GM18508 (cell line): ENCODE data around the gene SETD3.

ENCODE experiments used
- ATAC-seq: cut with Tn5 transposase; IDR thresholded peaks from one replicate; pipeline ENCODE4 v1.9.1; 2021; ENCODE audit warnings: moderate number of reproducible peaks; ENCODE audit not compliant: insufficient read depth, unreplicated experiment

SETD3 gene

DNA sequence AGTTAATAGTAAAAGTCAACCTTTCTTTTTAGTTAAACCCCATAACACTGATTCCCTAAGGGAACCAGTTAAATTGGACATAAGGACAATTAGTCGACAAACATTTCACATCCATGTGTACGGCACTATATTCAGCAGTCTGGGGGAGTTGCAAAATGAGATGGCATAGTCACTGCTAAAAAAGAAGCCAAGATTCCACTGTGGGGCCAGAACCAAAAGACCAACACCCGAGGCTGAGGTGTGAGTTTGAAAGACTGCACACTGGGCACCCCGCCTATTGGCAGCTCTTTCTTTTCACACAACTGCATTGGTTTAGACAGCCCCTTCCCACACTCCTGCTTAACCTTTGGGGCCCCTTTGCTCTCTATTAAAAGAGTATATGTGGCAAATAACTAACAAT is 16.7 kb downstream of the SETD3 start:
- no peak for ATAC-seq

DNA sequence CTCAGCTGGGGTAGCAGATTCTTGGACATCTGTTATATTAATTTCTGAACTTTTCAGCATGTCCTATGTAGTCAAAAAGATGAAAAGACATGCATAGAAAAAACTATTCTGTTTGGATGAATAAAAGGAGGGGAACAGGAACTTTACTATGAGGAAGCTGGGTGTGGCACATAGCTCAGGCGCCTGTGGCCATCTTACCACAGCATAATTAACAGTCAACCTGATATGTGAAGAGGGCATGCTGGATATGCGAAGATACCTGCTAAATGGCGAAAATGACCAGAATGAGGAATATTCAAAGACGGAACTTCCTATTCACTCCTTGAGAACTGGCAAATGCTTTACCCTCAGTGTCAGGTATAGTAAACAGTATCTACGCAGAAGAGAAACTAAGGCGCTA is 18.4 kb downstream of the SETD3 start:
- ATAC-seq = no peak

DNA sequence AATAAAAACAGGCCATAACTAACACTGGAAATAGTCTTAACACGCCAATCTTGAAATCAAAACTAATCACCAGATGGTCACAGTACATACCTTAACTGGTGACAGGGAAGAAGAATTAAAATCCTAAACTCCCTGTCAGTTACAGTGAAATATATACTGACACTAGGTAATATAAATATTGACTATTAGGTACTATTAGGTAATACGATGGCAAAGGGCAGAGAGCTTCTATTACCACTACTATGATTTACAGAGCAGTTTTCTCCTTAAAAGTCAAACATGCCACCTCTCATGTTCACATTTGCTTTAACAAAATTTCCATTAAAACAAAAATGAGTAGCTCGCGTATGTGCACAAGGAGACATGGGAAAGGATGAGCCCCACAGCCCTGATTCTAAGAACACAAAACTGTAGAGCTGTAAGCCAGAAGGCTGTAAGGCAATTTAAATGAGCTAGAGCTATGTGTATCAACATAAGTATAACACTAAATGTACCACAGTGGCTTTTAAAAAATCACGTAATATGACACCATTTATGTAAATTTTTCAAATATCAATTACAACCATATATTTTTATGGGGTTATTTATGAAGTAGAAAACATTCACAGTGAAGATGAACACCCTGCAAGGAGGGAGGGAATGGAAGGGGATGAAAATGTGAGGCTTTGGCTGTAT is 19.1 kb downstream of the SETD3 start:
- ATAC-seq = no peak

DNA sequence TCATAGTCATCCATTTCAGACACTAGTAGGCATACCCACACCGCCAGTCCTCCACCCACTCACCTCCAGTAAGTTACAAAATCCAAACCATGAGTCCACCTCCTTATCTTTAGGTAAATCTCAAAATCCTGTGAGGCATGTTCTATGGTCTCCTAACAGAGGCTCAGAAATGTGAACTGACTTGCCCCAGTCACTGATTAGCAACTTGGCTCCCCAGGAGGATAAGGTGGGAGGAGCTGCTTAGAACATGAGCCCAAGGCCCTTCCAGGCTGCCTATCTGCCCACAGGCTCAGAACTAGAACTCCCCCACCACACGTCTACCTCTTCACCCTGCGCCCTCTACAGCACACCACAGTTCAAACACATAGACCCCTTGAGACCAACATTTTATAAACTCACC is 19.9 kb downstream of the SETD3 start:
- ATAC-seq = no peak

DNA sequence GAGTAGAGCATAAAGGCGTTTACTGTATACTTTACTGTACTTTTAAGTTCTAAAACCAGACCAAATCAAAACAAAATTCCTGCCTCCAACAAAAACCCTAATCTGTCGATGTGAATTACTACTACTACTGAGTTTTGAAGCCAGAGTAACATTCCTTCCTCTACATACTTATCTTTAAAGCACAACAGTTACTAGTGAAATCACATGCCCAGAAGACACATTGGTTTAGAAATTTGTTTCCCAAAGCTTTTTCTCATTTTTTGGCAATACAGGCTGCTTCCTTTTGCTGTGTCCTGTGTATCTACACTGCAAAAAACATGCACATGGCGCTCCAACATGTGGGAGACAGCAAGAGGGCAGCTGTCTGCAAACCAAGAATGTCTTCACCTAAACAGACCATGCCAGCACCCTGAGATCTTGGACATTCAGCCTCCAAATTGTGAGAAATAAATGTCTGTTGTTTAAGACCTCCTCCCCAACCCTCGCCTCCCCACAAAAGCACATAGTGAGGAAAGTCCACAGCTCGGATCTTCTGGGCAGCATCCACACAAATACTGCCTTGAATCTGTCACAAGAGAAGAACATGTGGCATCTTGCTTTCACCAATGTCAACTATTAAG is 21.1 kb downstream of the SETD3 start:
- ATAC-seq = no peak

DNA sequence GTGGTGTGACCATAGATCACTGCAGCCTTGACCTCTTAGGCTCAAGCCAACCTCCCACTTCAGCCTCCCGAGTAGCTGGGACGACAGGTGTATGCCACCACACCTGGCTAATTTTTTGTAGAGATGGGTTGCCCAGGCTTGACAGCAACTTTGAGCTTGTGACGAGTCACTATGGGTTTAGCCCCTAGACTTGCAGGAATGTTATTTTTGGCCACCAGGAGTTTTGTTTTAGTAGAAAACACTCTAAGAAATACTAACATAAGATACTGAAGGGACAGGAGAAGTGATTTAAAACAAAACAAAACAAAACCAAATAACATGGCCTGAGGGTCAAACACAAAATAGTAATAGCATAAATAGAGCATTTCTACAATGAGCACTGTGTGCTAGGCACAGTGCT is 26.4 kb downstream of the SETD3 start:
- ATAC-seq = no peak

DNA sequence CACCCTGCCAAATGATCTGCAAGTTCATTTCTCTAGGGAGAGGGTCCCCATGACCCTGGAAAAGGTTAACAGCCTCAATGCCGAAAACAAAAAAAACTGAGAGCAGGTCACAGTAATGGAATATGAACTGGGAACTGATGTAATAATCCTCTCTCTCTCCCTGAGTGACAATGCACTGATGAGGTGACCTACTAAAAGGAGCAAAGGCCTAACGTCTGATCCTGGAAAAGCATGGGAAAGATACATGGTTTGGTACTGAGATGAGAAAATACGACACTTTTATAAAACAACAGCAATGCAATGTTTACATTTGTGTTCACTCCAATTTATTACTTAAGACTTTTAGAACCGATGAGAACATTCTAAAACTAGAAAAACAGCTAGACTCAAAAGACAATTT is 27.7 kb downstream of the SETD3 start:
- no peak for ATAC-seq

DNA sequence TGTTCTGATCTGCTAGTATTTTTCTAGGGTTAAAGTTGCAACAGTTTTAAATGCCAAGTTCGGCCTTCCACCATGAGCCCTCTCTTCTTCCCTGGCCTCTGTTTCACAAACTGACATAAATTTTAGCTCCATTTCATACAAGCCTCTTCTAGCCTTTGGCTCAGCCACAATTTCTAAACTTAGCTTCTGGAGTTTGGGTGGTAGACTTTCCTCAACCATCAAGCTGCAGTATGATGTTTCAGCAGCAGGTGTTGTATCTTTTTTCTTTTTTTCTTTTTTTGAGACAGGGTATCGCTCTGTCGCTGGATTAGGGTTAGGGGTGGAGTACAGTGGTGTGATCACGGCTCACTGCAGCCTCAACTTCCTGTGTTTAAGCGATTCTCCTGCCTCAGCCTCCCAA is 29.4 kb downstream of the SETD3 start:
- ATAC-seq = no peak

DNA sequence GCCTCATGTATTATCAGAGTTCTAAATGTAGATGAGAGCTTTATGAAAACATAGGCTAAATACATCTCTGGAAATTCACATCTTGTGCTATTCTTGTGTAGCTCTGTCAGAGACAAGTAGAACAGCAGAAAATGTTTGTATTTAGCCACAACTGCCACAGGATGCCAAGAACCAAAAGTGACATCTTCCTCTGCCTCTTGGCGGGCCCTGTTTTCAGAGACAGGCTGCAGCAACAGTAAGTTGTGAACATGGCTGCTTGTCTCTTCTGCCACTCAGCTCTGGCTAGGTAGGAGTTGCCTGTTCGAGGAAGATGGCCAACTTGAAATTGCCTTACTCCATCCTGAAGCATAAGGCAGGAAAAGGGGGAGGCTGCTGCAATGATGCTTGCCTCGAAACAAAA is 30.4 kb downstream of the SETD3 start:
- no peak for ATAC-seq

DNA sequence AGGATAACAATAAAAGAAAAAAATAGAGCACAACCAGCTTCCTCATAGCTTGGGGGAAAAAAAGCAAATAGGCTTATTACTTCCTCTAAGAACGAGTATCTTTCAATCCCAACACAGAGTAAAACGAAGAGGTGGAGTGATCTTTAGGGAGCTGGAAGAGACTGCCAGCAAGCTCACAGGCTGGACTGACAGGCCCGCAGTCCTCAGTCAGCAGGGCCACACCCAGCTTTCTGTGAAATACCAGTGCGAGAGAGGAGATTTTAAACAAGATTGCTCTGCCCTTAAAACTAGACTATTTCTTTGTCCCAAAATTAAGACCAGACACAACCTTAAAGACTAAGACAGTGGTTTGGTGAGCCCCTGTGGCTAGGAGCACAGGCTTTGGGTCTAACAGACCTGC is 32.9 kb downstream of the SETD3 start:
- no peak for ATAC-seq

DNA sequence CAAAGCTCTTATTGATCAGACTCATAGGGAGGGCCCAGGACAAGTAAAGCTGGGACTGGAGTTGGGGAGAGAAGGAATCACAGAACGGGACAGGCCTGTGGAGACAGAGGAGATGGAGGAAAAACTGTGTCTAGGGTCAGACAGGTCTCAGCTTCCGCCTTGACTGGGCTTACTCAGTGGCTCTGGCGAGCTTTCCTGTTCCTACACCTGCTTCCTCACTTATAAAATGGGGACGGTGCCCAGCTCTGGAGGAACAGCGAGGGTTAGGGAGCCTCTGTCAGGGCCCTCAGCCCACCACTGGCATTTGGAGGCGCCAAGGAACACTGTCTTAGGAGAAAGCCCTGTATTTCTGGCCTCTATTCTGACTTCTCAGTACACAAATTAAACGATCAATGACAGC is 34.7 kb downstream of the SETD3 start:
- ATAC-seq = no peak

DNA sequence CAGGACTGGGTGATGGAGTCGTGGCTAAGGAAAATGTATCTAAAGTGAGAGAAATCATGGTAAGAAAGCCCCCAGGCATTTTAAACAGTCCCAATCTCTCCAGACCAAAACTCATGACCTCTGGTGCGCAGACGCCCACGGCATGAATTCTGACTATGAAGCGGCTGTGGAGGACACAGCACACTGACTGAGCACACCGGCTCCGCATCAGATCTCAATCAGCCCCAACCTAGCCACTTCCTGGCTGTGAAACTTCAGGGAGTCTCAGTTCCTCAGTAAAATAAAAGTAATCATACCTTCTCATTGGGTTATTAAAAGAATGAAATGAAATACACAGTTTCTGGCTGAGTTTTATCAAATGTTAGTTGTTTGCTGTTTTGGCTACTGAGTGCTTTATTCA is 38.7 kb downstream of the SETD3 start:
- no peak for ATAC-seq

DNA sequence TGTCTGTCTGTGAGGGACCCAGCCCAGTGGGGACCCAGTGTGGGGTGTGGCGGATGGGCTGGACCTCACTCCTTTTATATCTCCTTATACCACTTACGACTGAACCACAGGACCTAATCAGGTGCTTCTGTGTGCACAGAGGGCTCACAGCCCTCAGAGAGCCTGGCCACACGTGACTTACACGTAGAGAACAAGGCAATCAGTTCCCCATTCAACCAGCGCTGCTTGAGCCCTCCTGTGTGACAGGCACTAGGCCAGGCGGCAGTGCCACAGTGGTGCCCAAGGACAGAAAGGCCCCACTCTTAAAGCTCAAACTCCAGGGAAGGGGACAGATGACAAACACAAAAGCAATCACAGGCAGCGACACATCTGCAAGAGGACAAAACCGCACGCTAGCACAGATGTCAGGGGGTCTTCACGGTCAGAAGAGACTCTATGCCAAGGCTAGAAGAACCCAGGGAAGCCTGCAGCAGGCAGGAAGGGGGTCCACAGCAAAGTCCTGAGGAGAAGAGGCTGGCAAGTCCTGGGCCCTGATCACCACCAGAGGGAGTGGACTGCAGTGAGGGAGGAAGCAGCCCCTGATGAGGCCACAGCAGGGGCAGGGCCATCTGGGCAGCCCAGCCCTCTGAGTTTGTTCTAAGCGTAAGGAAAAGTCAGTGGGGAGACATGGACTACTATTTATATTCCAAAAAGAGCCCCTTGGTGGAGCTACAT is 39.3 kb downstream of the SETD3 start:
- ATAC-seq = no peak

DNA sequence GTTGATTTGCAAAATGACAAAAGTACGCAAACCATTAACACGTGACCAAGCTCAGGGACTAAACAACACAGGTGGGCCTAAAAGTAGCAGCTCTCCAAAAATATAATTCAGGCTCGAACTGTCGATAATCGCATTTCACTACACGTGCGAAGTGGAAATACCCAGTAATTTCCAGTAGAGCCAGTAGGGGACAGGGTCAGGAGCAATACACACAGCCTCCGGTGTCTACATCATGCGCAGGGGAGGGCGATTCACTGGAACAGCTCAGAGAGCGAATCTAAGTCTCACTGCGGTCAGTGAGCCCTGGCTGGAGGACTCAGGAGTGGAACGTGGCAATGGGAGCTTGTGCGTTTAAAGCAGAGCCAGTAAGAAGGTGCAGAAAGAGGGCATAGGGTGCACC is 40.4 kb downstream of the SETD3 start:
- no peak for ATAC-seq

DNA sequence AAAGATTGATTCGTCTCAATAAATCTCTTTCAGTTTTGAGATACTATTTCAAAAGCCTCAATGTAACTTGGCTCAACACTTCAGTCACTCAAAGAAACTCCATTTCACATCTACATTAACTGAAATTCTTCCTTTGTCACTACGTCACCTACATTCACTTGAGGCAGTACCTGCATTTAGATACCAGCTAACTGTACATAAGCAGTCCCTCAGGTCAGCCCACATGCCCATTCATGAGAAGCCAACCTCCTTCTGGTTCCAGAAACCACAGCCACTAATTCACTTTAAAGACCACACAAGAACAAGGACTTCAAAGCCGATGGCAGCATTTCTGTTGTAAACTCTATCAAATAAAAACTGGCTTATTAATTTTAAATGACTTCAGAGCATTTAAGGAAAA is 43.0 kb downstream of the SETD3 start:
- ATAC-seq = no peak

DNA sequence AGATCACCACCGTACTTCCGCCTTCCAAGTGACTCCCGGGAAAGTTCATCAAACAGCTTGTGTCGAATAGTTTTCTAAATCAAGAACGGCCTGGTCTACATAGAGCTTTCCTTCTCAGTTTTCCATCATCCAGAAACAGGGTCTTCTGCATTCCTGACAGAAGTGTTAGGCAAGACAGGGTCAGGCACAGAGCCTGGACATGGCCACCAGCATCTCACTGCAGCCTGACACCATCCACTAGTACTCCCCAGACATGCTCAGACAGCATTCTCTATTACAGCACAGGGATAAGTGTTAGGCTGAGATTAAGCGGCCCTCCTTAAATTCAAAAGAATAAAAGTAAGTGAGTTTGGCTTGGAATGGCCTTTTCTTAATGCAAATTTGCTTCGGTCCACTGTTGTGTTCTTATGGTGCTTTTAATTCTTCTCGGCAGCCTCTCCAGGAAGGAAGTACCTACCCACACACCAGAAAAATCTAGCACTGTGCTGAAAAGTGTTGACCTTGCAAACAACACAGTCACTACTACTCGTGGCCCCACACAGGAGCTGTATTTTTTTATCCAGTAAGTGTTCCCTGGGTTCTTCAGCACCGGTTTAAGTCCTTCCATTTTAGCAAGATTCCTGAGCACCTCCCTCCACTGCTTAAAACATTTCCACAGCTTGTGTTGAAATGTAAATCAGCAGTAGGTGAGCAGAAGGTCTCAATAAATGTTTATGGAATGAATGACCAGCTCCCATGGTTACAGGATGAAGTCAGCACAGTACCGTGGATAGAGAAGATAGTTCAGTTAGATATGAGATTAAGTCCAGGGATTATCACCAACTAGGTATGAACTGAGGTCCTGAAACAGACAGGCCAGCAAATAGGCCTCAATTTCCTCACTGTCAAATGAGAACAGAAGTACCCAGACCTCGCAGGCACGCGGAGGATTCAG is 44.1 kb downstream of the SETD3 start:
- ATAC-seq = no peak

DNA sequence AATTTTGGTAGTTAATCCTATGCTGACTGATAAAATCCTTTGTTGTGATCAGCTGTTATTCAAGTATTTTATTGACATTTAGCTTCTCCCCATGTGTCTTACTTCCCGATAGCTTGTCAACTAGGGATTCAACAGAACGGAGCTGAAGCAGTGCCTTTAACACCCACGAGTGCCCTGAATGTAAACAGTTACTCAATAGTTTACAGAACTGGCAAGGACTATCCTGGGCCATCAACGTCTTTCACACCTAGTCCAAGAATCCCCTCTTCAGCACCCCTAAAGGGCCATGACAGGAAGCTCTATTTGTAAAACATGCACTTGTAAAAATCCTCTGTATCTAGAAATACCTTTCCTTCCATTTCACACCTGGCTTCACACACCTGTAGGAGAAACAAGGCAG is 45.3 kb downstream of the SETD3 start:
- no peak for ATAC-seq

DNA sequence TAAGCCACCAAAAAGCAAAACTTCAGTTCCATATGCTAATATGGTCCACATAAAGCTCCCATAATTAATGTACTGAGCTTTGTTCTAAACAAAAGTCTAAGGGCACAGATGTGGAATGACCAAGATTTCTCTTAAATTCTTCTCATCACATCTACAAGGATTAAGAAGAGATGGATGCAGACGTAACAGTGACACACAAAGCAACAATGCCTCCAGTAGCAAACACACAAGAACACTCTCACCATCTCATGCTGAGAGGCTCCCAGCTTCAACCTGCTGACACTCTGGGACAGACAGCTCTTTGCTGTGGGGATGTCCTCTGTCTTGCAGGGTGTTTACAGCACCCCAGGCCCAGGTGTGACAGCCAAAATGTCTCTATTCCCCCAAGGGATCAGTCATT is 48.2 kb downstream of the SETD3 start:
- ATAC-seq = no peak

DNA sequence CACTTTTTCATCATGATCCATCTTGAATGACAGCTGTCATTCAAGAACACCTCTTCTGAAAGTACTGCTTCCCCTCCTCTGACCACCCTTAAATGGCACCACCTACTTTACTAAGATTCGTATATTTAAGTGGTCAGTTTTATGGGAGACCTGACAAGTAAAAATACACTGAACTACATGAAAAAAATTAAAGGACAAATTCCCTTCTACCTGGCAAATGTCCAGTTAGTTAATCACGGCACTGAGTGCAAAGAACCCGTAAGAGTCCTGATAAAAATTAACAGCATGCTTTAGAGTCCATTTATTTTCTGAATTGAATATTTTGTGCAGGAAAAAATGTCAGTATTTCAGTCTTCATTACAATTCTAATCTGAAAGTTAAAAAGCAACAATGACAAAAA is 48.7 kb downstream of the SETD3 start:
- no peak for ATAC-seq

DNA sequence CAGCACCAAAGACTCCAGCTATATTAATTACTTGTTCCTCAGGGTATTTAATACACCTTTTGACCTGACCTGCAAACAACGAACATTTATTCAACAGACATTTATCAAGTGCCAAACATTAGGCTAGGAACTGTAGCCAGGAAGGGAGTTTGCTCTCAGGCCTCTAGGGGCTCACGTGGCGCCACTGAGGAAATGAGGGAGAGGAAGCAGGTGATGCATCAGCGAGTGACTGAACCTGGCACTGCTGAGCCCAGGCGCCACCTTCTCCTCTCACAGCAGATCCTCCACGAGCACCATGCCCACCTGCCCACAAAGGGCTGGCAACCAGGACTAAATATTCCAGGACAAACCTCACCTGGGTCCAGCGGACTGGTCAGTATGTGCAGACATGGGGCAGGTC is 50.2 kb downstream of the SETD3 start:
- no peak for ATAC-seq
